Measurements from ENCODE around the gene COL11A1.

COL11A1 gene

GRCh38 chr1:102897557-102897956 lies 210.8 kb downstream of the COL11A1 start:
- no peak overlapping the region for H4K5ac ChIP-seq (ENCODE audit: low read length)
- H3K27ac ChIP-seq (ENCODE audit: low read depth, low read length), result no peak overlapping the region
- no peak for DNase-seq
- no peak overlapping the region for H3K18ac ChIP-seq (ENCODE audit: low read length)
- H2BK120ac ChIP-seq (ENCODE audit: low read depth, low read length), result no peak overlapping the region
- no peak overlapping the region for H3K4me3 ChIP-seq (ENCODE audit: low read length)
- H3K79me1 ChIP-seq (ENCODE audit: low read length), result no peaks in the 10 kb centered on the region
- H3K23ac ChIP-seq (ENCODE audit: low read length), result no peak overlapping the region
- no peak overlapping the region for H4K8ac ChIP-seq (ENCODE audit: low read depth, low read length)
- H2BK5ac ChIP-seq (ENCODE audit: low read length), result no peak overlapping the region
- no peak overlapping the region for H3K4me2 ChIP-seq (ENCODE audit: low read length)
- no peak overlapping the region for H2AK5ac ChIP-seq (ENCODE audit: low read length)
- no peak overlapping the region for H3K56ac ChIP-seq (ENCODE audit: low read length)
- H3K36me3 ChIP-seq (ENCODE audit: control insufficient read depth, insufficient read depth, low read length), result no peaks in the 10 kb centered on the region
- H2BK15ac ChIP-seq (replicated peaks; ENCODE audit: low read depth), result no peak overlapping the region
- no peaks in the 10 kb centered on the region for H3K27me3 ChIP-seq (ENCODE audit: insufficient read depth, low read length, poor library complexity)
- H3K9ac ChIP-seq (ENCODE audit: low read length), result no peak overlapping the region
- no peaks in the 10 kb centered on the region for H3K79me2 ChIP-seq (ENCODE audit: control insufficient read depth, insufficient read depth, low read length)
- WGBS (ENCODE audit: extremely low coverage, insufficient coverage, low lambda C conversion rate), result no CpG with 5 or more reads among the region's 3 CpGs
- no peaks in the 10 kb centered on the region for H3K4me1 ChIP-seq (ENCODE audit: control insufficient read depth, low read depth, low read length)
- no peak overlapping the region for H3K4ac ChIP-seq (ENCODE audit: low read depth, low read length)

- WGBS (ENCODE audit: extremely low coverage, insufficient coverage, low lambda C conversion rate), result no CpG with 5 or more reads among the region's 2 CpGs
Measured at GRCh38 chr1:102896771-102897170, 211.6 kb downstream of the COL11A1 start.

GRCh38 chr1:102896286-102896685 lies 212.0 kb downstream of the COL11A1 start:
- Histone ChIP-seq H3K18ac (ENCODE audit: low read length) (no peak overlapping the region), H3K27me3 (ENCODE audit: insufficient read depth, low read length, poor library complexity) (no peaks in the 10 kb centered on the region), H2BK120ac (ENCODE audit: low read depth, low read length) (no peak overlapping the region), H2AK5ac (ENCODE audit: low read length) (no peak overlapping the region), H4K8ac (ENCODE audit: low read depth, low read length) (no peak overlapping the region), H3K36me3 (ENCODE audit: control insufficient read depth, insufficient read depth, low read length) (no peaks in the 10 kb centered on the region), H3K4me3 (ENCODE audit: low read length) (no peak overlapping the region), H2BK15ac (replicated peaks; ENCODE audit: low read depth) (no peak overlapping the region), H3K4me1 (ENCODE audit: control insufficient read depth, low read depth, low read length) (no peaks in the 10 kb centered on the region), H2BK5ac (ENCODE audit: low read length) (no peak overlapping the region), H3K9ac (ENCODE audit: low read length) (no peak overlapping the region), H3K27ac (ENCODE audit: low read depth, low read length) (no peak overlapping the region), H3K4ac (ENCODE audit: low read depth, low read length) (no peak overlapping the region), H3K79me2 (ENCODE audit: control insufficient read depth, insufficient read depth, low read length) (no peaks in the 10 kb centered on the region), H3K23ac (ENCODE audit: low read length) (no peak overlapping the region), H3K4me2 (ENCODE audit: low read length) (no peak overlapping the region), H3K79me1 (ENCODE audit: low read length) (no peaks in the 10 kb centered on the region), H4K5ac (ENCODE audit: low read length) (no peak overlapping the region), H3K56ac (ENCODE audit: low read length) (no peak overlapping the region)
- WGBS (ENCODE audit: extremely low coverage, insufficient coverage, low lambda C conversion rate), result no CpG with 5 or more reads among the region's 5 CpGs
- DNase-seq, result no peak

More at GRCh38 chr1:102896771-102897170, 211.6 kb downstream of the COL11A1 start:
- no peak overlapping the region for H3K4me2 ChIP-seq (ENCODE audit: low read length)
- no peak overlapping the region for H3K9ac ChIP-seq (ENCODE audit: low read length)
- H4K8ac ChIP-seq (ENCODE audit: low read depth, low read length), result no peak overlapping the region
- no peak overlapping the region for H4K5ac ChIP-seq (ENCODE audit: low read length)
- no peak overlapping the region for H3K27ac ChIP-seq (ENCODE audit: low read depth, low read length)
- H2BK15ac ChIP-seq (replicated peaks; ENCODE audit: low read depth), result no peak overlapping the region
- H3K4me3 ChIP-seq (ENCODE audit: low read length), result no peak overlapping the region
- H3K18ac ChIP-seq (ENCODE audit: low read length), result no peak overlapping the region
- no peak overlapping the region for H2AK5ac ChIP-seq (ENCODE audit: low read length)
- no peak overlapping the region for H3K56ac ChIP-seq (ENCODE audit: low read length)
- no peak overlapping the region for H3K23ac ChIP-seq (ENCODE audit: low read length)
- no peak overlapping the region for H2BK5ac ChIP-seq (ENCODE audit: low read length)
- H3K4me1 ChIP-seq (ENCODE audit: control insufficient read depth, low read depth, low read length), result no peaks in the 10 kb centered on the region
- no peak overlapping the region for H2BK120ac ChIP-seq (ENCODE audit: low read depth, low read length)
- H3K27me3 ChIP-seq (ENCODE audit: insufficient read depth, low read length, poor library complexity), result no peaks in the 10 kb centered on the region
- no peaks in the 10 kb centered on the region for H3K36me3 ChIP-seq (ENCODE audit: control insufficient read depth, insufficient read depth, low read length)
- no peaks in the 10 kb centered on the region for H3K79me1 ChIP-seq (ENCODE audit: low read length)
- no peak overlapping the region for H3K4ac ChIP-seq (ENCODE audit: low read depth, low read length)
- no peak for DNase-seq
- H3K79me2 ChIP-seq (ENCODE audit: control insufficient read depth, insufficient read depth, low read length), result no peaks in the 10 kb centered on the region

GRCh38 chr1:102891868-102892625 lies 216.3 kb downstream of the COL11A1 start:
- no peak overlapping the region for H2BK15ac ChIP-seq (replicated peaks; ENCODE audit: low read depth)
- WGBS (ENCODE audit: extremely low coverage, insufficient coverage, low lambda C conversion rate), result no CpG with 5 or more reads among the region's 4 CpGs
- H3K4ac ChIP-seq (ENCODE audit: low read depth, low read length), result no peak overlapping the region
- no peaks in the 10 kb centered on the region for H3K27me3 ChIP-seq (ENCODE audit: insufficient read depth, low read length, poor library complexity)
- H3K56ac ChIP-seq (ENCODE audit: low read length), result no peak overlapping the region
- no peaks in the 10 kb centered on the region for H3K79me1 ChIP-seq (ENCODE audit: low read length)
- no peak overlapping the region for H3K23ac ChIP-seq (ENCODE audit: low read length)
- H3K79me2 ChIP-seq (ENCODE audit: control insufficient read depth, insufficient read depth, low read length), result no peaks in the 10 kb centered on the region
- no peaks in the 10 kb centered on the region for H3K4me1 ChIP-seq (ENCODE audit: control insufficient read depth, low read depth, low read length)
- no peak for DNase-seq
- no peak overlapping the region for H4K8ac ChIP-seq (ENCODE audit: low read depth, low read length)
- no peak overlapping the region for H4K5ac ChIP-seq (ENCODE audit: low read length)
- H3K36me3 ChIP-seq (ENCODE audit: control insufficient read depth, insufficient read depth, low read length), result no peaks in the 10 kb centered on the region
- H2AK5ac ChIP-seq (ENCODE audit: low read length), result no peak overlapping the region
- no peak overlapping the region for H3K4me3 ChIP-seq (ENCODE audit: low read length)
- no peak overlapping the region for H3K9ac ChIP-seq (ENCODE audit: low read length)
- H3K4me2 ChIP-seq (ENCODE audit: low read length), result no peak overlapping the region
- no peak overlapping the region for H3K27ac ChIP-seq (ENCODE audit: low read depth, low read length)
- H3K18ac ChIP-seq (ENCODE audit: low read length), result no peak overlapping the region
- H2BK120ac ChIP-seq (ENCODE audit: low read depth, low read length), result no peak overlapping the region
- no peak overlapping the region for H2BK5ac ChIP-seq (ENCODE audit: low read length)

GRCh38 chr1:102886638-102887037 lies 221.7 kb downstream of the COL11A1 start:
- no peak overlapping the region for H2AK5ac ChIP-seq (ENCODE audit: low read length)
- no peak overlapping the region for H3K4me2 ChIP-seq (ENCODE audit: low read length)
- H3K9ac ChIP-seq (ENCODE audit: low read length), result no peak overlapping the region
- H3K79me2 ChIP-seq (ENCODE audit: control insufficient read depth, insufficient read depth, low read length), result no peaks in the 10 kb centered on the region
- no peak overlapping the region for H4K8ac ChIP-seq (ENCODE audit: low read depth, low read length)
- no peak overlapping the region for H2BK120ac ChIP-seq (ENCODE audit: low read depth, low read length)
- no peak overlapping the region for H2BK5ac ChIP-seq (ENCODE audit: low read length)
- H3K27me3 ChIP-seq (ENCODE audit: insufficient read depth, low read length, poor library complexity), result no peaks in the 10 kb centered on the region
- H3K27ac ChIP-seq (ENCODE audit: low read depth, low read length), result no peak overlapping the region
- no peak overlapping the region for H3K4ac ChIP-seq (ENCODE audit: low read depth, low read length)
- H2BK15ac ChIP-seq (replicated peaks; ENCODE audit: low read depth), result no peak overlapping the region
- WGBS (ENCODE audit: extremely low coverage, insufficient coverage, low lambda C conversion rate), result no CpG with 5 or more reads among the region's 4 CpGs
- H3K56ac ChIP-seq (ENCODE audit: low read length), result no peak overlapping the region
- no peaks in the 10 kb centered on the region for H3K79me1 ChIP-seq (ENCODE audit: low read length)
- H3K4me1 ChIP-seq (ENCODE audit: control insufficient read depth, low read depth, low read length), result no peaks in the 10 kb centered on the region
- no peak for DNase-seq
- H3K36me3 ChIP-seq (ENCODE audit: control insufficient read depth, insufficient read depth, low read length), result no peaks in the 10 kb centered on the region
- no peak overlapping the region for H4K5ac ChIP-seq (ENCODE audit: low read length)
- no peak overlapping the region for H3K4me3 ChIP-seq (ENCODE audit: low read length)
- H3K23ac ChIP-seq (ENCODE audit: low read length), result no peak overlapping the region
- no peak overlapping the region for H3K18ac ChIP-seq (ENCODE audit: low read length)

GRCh38 chr1:102884238-102884637 lies 224.1 kb downstream of the COL11A1 start:
- Histone ChIP-seq H3K4me1 (ENCODE audit: control insufficient read depth, low read depth, low read length) (no peaks in the 10 kb centered on the region), H3K18ac (ENCODE audit: low read length) (no peak overlapping the region), H3K79me1 (ENCODE audit: low read length) (no peaks in the 10 kb centered on the region), H3K36me3 (ENCODE audit: control insufficient read depth, insufficient read depth, low read length) (no peaks in the 10 kb centered on the region), H3K79me2 (ENCODE audit: control insufficient read depth, insufficient read depth, low read length) (no peaks in the 10 kb centered on the region), H2BK5ac (ENCODE audit: low read length) (no peak overlapping the region), H3K56ac (ENCODE audit: low read length) (no peak overlapping the region), H3K27me3 (ENCODE audit: insufficient read depth, low read length, poor library complexity) (no peaks in the 10 kb centered on the region), H3K4ac (ENCODE audit: low read depth, low read length) (no peak overlapping the region), H2BK15ac (replicated peaks; ENCODE audit: low read depth) (no peak overlapping the region), H3K9ac (ENCODE audit: low read length) (no peak overlapping the region), H3K27ac (ENCODE audit: low read depth, low read length) (no peak overlapping the region), H3K4me2 (ENCODE audit: low read length) (no peak overlapping the region), H2BK120ac (ENCODE audit: low read depth, low read length) (no peak overlapping the region), H4K5ac (ENCODE audit: low read length) (no peak overlapping the region), H3K4me3 (ENCODE audit: low read length) (no peak overlapping the region), H4K8ac (ENCODE audit: low read depth, low read length) (no peak overlapping the region), H2AK5ac (ENCODE audit: low read length) (no peak overlapping the region), H3K23ac (ENCODE audit: low read length) (no peak overlapping the region)
- WGBS (ENCODE audit: extremely low coverage, insufficient coverage, low lambda C conversion rate), result no CpG with 5 or more reads among the region's 4 CpGs
- DNase-seq, result no peak

All from mesendoderm (in vitro differentiated cells).